Measurements from ENCODE around the gene KL.

GRCh38 chr13:33022986-33023385 is 6.8 kb downstream of the KL start:
- TF ChIP-seq, protein P1, sequence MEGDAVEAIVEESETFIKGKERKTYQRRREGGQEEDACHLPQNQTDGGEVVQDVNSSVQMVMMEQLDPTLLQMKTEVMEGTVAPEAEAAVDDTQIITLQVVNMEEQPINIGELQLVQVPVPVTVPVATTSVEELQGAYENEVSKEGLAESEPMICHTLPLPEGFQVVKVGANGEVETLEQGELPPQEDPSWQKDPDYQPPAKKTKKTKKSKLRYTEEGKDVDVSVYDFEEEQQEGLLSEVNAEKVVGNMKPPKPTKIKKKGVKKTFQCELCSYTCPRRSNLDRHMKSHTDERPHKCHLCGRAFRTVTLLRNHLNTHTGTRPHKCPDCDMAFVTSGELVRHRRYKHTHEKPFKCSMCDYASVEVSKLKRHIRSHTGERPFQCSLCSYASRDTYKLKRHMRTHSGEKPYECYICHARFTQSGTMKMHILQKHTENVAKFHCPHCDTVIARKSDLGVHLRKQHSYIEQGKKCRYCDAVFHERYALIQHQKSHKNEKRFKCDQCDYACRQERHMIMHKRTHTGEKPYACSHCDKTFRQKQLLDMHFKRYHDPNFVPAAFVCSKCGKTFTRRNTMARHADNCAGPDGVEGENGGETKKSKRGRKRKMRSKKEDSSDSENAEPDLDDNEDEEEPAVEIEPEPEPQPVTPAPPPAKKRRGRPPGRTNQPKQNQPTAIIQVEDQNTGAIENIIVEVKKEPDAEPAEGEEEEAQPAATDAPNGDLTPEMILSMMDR (IDR thresholded peaks at IDR 0.05; ENCODE audit: borderline replicate concordance, extremely low read depth, low read length, poor library complexity, severe bottlenecking): no peak
- no peak for TF ChIP-seq EZH2 (IDR thresholded peaks at IDR 0.05; ENCODE audit: borderline replicate concordance, low read depth, low read length, severe bottlenecking)
